ENCODE results near the gene CCM2.

GRCh38 chr7:45072131-45073030 lies 72.4 kb downstream of the CCM2 start:
- TF ChIP-seq POLR2A (IDR thresholded peaks at IDR 0.05; ENCODE audit: low read depth, low read length) = no peak
- TF ChIP-seq POLR2AphosphoS5 (IDR thresholded peaks at IDR 0.05; ENCODE audit: low read depth, low read length) = no peak
